ENCODE data around the gene THADA. TPM values are rescaled to one million over a fixed set of nuclear protein-coding genes. Genes with fewer than 3 reads are reported as not detected.

THADA gene
- total RNA-seq, 1 experiment from 2014 or later = 20.1 TPM

GRCh38 chr2:43201016-43201415, 394.8 kb downstream of the THADA start:
- H3K4me1 Mint-ChIP-seq = peaks cover 17 to 25% of the 10 kb centered on the region in 2 experiments
- Histone ChIP-seq H2BK20ac (ENCODE audit: low read depth, low read length, poor library complexity, severe bottlenecking) (no peak overlapping the region), H3K4me1 (ENCODE audit: insufficient read depth, low read length) (no peaks in the 10 kb centered on the region; the same call in 1 of the 2 replicates), H3K79me1 (ENCODE audit: insufficient read depth, low read depth, low read length, poor library complexity, severe bottlenecking) (no peaks in the 10 kb centered on the region), H2BK15ac (ENCODE audit: low read depth, low read length) (no peak overlapping the region), H2AK5ac (ENCODE audit: insufficient read length, low read length) (no peak overlapping the region), H2BK120ac (ENCODE audit: low read depth, low read length, poor library complexity, severe bottlenecking) (no peak overlapping the region), H3K23me2 (ENCODE audit: insufficient read length, low read depth, low read length, poor library complexity, severe bottlenecking) (no peaks in the 10 kb centered on the region), H3K9me3 (ENCODE audit: control insufficient read depth, low read depth, low read length) (no peaks in the 10 kb centered on the region), H2BK12ac (ENCODE audit: insufficient read length, low read depth, low read length) (no peak overlapping the region), H3K9ac (ENCODE audit: extremely low read depth, insufficient read length, low read length) (no peak overlapping the region), H3T11ph (ENCODE audit: low read length) (no peak overlapping the region), H4K8ac (replicated peaks; ENCODE audit: insufficient read length, low read depth, low read length) (no peak overlapping the region), H4K91ac (ENCODE audit: insufficient read length, low read depth, low read length) (no peak overlapping the region), H4K5ac (ENCODE audit: insufficient read length, low read depth, low read length) (no peak overlapping the region), H3K4ac (ENCODE audit: low read depth, low read length) (no peak overlapping the region), H2BK5ac (ENCODE audit: insufficient read length, low read length) (no peak overlapping the region), H3K4me2 (ENCODE audit: insufficient read depth, insufficient read length, low read length) (no peak overlapping the region), H3K18ac (ENCODE audit: insufficient read length, low read depth, low read length) (no peak overlapping the region), H3K27ac (ENCODE audit: insufficient read length, low read depth, low read length) (no peak overlapping the region), H3K79me2 (ENCODE audit: insufficient read depth, low read length) (no peaks in the 10 kb centered on the region), H3K14ac (ENCODE audit: insufficient read depth, low read length) (no peak overlapping the region), H2AFZ (ENCODE audit: low read length) (no peak overlapping the region), H3K56ac (ENCODE audit: insufficient read length, low read depth, low read length) (no peak overlapping the region), H3K23ac (ENCODE audit: insufficient read length, low read depth, low read length) (no peak overlapping the region), H4K20me1 (ENCODE audit: control insufficient read depth, insufficient read depth, insufficient read length) (no peaks in the 10 kb centered on the region), H3K27me3 (ENCODE audit: insufficient read depth, low read length) (no peaks in the 10 kb centered on the region)
- TF ChIP-seq CTCF (conservative IDR thresholded peaks at IDR 0.05) = no peak
- no peak overlapping the region; a peak in 1 of 7 replicates for H3K27ac Mint-ChIP-seq
- no CpG with 5 or more reads among the region's 7 CpGs for WGBS (ENCODE audit: extremely low coverage, insufficient read length, low lambda C conversion rate)
- no peaks in the 10 kb centered on the region for H3K27me3 Mint-ChIP-seq (ENCODE audit: low read depth)
- no peaks in the 10 kb centered on the region for H3K9me3 Mint-ChIP-seq
- no peaks in the 10 kb centered on the region; a peak in 1 of 7 replicates for H3K36me3 Mint-ChIP-seq (ENCODE audit: insufficient read depth in 1 of 3, low read depth in 3 of 3)
- H3K4me3 Mint-ChIP-seq = no peak overlapping the region
- DNase-seq = no peak

All from H9 (cell line).